GM21825 (cell line): ENCODE results near the gene ARFIP1.

ENCODE experiments used
- ATAC-seq: cut with Tn5 transposase; IDR thresholded peaks from one replicate; pipeline ENCODE4 v1.9.1; 2021; ENCODE audit warnings: mild to moderate bottlenecking, moderate library complexity; ENCODE audit not compliant: unreplicated experiment

Gene ARFIP1

DNA sequence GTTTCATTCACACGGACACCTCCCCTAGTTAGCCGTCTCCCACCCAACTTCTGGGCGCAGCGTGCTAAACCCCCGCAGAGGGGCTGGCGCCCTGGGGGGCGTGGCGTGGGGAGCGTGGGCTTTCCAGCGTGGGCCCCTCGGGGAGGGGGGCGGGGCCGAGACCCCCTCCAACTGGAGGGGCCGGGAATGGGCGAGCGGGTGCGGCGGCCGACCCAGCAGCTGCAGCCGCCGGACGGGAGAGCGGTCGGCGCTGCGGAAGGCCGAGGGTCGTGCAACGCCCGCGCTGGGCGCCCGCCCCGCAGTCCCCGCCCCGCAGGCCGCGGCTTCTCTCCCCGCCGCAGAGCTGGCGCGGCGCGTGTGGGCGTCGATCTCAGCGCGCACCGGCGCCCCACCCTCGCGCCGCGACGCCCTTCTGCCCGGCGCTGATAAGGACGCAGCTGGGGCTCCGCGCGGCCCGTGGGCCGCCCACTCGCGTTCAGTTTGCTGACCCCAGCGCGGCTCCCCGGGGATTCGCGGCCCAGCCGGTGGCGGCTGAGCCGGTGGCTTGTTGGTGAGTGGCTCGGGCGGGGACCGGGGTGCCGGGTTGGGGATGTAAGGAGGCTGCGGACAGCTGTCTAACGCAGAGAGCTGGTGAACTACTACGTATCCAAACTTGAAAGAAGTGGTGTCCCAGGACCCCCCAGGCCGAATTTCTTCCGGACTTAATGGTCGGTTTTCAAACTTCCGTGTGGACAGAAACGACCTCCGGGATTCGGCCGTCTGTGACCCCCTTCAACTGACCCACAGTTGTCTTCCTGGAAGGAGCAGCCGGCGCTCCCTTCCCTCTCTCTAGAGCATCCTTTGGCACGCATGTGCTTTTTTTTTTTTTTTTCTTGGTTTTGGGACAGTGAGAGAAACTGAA lies 157.8 kb downstream of the ARFIP1 start:
- no peak for ATAC-seq

DNA sequence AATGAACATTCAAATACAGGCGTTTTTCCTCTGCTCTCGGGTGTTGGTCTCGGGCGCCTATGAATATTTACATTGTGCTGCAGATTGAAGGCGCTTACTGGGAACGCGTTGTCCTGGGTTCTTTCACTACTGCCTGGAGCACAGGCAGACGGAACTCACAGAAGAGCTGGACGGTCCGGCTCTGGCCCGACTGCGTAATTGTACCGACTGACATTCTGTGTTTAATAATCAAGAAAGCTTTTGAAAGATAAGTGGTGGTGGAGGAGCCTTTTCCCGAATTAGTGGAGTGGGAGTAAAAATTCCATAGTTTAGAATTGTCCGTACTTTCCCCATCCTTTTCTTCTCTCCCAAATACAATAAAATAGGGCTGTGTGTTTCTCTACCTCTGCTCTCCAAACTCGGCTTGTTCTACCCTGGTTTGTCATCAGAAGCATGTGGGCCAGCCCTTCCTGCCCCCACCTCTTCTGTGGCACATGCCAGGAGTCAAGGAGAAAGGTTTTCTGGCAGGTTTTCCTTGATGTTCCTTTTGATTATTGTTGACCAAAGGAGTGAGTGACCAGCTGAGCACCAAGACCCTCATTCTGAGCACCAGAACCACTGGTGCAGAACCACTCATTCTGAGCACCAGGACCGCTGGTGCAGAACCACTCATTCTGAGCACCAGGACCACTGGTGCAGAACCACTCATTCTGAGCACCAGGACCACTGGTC lies 158.6 kb downstream of the ARFIP1 start:
- ATAC-seq, result no peak

DNA sequence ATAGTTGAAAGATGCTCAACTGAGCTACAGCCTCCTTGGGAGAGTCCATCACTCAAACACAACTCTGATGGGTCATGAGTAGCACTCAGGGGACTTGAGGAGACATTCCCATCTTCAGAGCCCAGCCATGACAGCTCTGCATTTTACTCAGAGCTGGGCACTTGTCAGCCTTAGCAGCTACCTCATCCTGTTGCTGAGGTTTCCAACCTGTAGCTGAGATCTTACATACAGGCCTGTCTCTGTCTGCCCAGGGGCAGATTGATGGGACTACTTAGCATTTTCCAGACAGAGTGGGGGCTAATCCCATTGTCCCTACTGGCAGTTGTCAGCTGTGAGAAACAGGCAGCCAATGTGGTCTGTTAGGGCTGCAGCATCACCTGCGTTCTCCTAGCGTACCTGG lies 159.9 kb downstream of the ARFIP1 start:
- ATAC-seq, result no peak

DNA sequence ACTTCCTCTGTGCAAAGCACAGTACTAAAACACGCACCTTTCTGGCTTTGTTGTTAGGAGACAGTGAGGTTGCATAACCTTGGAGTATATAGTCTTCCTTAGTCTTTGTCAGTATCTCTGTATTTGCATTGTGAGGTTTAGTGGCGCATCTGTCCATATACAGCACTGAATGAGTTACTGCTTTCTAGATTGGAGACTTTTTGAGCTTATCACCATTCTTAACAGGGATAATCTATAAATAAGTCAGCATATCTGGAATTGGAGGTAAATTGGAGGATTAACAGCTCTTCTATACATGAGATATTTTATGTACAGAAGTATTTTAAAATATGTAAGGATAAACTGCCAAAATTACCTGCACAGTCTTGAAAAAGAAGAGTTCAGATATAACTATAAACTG lies 160.7 kb downstream of the ARFIP1 start:
- no peak for ATAC-seq

- ATAC-seq, result no peak
These were observed 161.7 kb downstream of the ARFIP1 start for GRCh38 chr4:152941411-152941810.

GRCh38 chr4:152942346-152942745 lies 162.6 kb downstream of the ARFIP1 start:
- no peak for ATAC-seq

- no peak for ATAC-seq
These were observed 163.9 kb downstream of the ARFIP1 start for GRCh38 chr4:152943672-152944071.

DNA sequence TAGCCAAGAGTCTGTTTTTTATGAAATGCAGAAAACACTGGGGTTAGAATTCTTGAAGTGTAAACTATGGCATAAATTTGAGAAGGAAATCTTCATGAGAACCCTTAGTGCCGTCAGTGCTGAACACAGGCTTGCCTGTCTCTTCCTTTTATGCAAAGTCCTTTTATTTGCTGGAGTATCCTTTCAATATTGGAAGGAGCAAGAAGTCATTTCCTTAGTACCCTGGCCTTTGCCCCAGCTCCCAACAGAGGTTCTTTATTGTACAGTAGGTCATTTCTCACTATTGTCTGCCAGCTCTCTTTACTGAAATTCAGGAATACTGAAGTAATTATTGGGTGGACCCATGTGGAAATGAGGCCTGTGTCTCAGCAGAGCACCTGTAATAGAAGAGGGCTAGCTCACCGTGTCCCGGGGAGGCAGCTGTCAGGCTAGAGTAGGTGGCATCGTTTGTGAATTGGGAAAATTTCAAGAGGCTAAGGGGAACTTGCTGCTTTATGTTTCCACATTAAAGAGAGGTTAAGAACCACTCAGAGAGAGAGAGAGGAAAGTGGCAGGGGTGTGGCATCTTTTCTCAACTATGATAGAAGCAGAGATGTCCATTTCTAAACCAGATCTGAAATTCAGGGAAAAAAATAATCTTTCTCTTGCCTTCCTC lies 165.0 kb downstream of the ARFIP1 start:
- ATAC-seq, result no peak

DNA sequence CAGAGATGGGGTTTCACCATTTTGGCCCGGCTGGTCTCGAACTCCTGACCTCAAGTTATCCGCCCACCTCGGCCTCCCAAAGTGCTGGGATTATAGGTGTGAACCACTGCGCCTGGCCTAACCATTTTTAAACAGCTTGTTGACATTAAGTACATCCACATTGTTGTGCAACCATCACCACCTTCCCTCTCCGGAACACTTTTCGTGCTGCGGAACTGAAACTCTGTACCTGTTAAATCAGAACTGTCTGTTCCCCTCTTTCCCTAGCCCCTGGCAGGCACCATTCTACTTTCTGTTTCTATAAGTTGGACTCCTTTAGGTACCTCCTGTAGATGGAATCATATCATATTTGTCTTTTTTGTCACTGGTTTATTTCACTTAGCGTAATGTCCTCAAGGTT lies 165.9 kb downstream of the ARFIP1 start:
- ATAC-seq, result no peak

GRCh38 chr4:152946446-152946845 lies 166.7 kb downstream of the ARFIP1 start:
- ATAC-seq, result no peak

DNA sequence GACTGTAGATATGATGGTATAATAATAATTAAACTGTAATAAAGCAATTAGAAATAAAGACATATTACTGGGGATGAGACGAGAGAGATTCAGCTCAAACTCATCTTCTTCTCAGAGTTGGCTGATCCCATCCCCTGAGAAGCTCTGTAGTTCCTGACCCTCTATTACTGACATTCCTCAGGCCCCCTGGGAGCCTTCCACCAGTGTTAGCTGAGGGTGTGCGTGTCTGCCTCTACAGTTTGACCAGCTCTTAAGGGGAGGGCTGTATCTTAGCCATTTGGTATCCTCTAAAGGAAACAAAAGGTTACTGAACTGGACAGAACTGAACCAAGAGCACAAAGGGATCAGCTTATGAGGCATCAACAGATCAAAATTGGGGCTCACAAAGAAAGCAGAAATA lies 167.6 kb downstream of the ARFIP1 start:
- no peak for ATAC-seq

- ATAC-seq, result no peak
These were observed 170.2 kb downstream of the ARFIP1 start for GRCh38 chr4:152949930-152950329.

DNA sequence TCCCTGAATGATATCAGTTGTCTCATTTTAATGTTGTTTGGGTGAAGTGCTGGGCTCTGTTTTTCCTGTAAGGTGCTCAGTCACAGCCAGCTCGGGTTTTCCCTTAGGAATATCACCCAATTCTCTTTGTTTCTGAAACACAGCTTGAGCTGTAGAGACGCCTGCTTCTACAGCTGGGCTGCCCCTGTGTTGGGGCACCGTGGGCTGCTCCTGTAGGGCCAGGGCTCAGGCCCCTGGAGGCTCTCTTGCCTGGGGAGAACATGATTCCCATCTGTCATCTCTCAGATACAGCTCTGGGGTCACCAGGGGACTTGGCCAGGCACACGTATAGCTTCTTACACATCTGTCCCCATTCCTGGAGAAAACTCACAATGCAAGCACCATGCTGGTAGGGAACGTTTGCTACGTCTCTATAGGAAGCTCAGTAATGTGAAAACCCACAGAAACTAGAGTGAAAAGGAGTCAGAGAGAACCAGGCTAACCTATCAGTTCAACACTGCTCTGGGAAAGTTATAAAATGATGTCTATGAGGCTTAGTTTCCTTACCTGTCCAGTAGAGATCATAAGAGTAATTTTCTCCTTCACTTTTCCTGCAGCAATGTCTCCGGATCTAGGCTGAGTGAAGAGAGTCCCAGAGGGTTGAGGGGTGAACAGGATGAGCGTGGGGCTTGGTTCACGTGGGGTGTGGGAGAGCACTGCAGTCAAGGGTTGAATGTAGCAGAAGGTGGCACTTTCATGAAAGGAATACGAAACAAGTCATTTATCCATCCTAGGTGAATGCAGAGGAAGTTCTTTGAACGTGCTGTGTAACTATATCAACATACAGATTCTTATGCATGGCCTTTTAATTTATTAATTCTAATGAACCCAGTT lies 170.9 kb downstream of the ARFIP1 start:
- no peak for ATAC-seq

DNA sequence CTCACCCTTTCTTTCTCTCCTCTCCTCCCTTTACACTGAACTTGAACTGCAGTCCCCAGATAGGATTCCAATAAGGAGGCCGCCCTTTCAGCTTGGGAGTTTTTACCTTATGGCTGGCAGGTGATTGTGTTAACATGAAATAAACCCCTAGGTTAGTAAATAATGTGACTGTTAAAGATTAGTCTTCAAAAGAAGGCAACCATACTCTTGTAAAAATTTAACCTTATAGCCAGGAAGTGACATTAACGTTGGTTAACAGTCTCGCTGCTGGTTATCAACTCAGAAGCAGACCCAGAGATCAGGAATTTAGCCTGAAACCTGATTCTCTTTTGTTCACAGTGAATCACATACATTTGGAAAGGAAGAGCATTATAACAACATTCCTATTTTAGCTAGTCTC lies 171.6 kb downstream of the ARFIP1 start:
- ATAC-seq, result no peak

- no peak for ATAC-seq
These were observed 173.8 kb downstream of the ARFIP1 start for GRCh38 chr4:152953514-152953913.

DNA sequence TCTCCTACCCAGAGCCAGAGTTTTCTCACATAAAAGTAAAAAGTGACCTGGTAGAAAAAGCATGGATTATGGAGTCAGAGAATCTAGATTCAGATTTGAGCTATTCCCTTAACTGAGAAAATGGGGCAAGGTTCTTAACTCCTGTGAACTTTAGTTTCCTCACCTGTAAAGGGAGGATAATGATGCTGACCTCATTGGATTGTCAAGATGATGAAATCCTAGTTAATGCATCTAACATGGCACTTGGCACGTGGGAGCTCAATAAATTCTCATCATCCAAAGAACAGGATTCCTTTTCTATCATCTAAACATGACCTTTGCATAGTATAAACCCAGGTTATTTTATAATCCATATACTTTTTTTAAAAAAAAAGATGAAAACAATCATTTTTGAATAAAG lies 175.0 kb downstream of the ARFIP1 start:
- ATAC-seq, result no peak

DNA sequence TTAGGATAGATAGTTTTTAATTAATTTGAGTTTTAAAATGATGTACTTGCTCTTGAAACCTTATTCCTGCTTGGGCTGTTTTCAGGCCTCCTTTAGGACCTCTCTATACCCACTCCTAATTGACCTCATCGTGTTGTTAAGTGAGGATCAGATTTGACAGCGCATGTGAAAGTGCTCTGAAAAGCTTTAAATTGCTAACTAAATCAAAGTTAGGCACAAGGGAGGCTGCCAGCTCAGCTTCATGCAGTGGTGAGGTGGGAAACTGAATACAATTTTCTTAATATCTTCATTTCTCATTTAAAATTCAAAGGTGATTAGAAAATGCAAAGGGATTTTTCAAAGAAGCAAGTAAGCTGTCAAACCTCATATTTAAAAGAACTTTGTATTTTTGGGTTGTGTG lies 176.4 kb downstream of the ARFIP1 start:
- ATAC-seq, result no peak

DNA sequence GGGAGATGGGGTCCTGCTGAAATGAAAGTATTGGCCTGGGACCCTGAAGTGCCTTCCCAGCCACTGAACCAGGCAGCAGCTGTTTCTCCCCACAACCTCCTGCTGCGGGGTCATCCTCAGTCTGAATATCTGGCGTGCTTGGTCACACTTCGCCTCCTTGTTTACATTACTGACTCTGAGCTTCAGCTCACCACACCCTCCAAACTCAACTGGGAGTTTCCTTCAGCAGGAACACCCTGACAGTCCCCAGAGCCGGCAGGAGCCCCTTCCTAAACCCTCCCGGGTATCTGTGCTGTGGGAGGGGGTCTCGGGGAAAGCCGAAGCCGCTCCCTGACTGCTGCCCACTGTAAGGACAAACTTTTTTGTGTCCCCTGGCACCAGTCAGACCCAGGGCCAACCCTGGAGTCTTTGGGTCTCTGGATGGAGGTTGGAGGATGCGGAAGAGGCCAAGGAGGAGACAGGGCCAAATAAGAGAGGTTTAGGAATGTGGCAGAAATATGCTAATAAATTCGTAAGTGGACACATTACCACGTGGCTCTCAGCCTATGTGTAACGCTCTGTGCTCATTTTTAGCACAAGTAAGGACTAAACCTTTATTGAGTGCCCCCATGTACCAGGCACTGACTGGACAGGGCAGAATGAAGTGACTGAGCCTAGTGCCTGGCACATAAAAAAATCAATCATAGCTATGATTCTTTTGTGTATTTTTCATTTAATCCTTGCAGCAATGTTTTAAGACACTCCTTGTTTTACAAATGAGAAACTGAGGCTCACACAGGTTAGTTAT lies 177.1 kb downstream of the ARFIP1 start:
- ATAC-seq, result no peak

GRCh38 chr4:152957437-152958171 lies 177.8 kb downstream of the ARFIP1 start:
- ATAC-seq, result no peak
